Liver (tissue), 3 donors: Measurements from ENCODE around the gene STARD3.

ENCODE experiments used
- FOXA1 ChIP-seq: IDR thresholded peaks from 2 replicates; pipeline ENCODE4 v1.6.1; 2016; ENCODE audit warnings: antibody characterized with exemption
- GABPA ChIP-seq, 2 donors: IDR thresholded peaks in 1 of 2; conservative IDR thresholded peaks in 1 of 2; 2 replicates each; pipeline ENCODE4 v1.6.1; 2016; ENCODE audit warnings: antibody characterized with exemption in 2 of 2, mild to moderate bottlenecking in 1 of 2, moderate library complexity in 1 of 2
- HNF4A ChIP-seq, 2 donors: conservative IDR thresholded peaks; 2 replicates each; pipeline ENCODE4 v1.6.1; 2016; ENCODE audit warnings: antibody characterized with exemption in 2 of 2, mild to moderate bottlenecking in 2 of 2
- JUND ChIP-seq, 2 donors: IDR thresholded peaks; 2 replicates each; pipeline ENCODE4 v1.6.1; 2016; ENCODE audit warnings: antibody characterized with exemption in 2 of 2
- NR2F2 ChIP-seq: IDR thresholded peaks from 2 replicates; pipeline ENCODE4 v1.6.1; 2016; ENCODE audit warnings: antibody characterized with exemption
- RAD21 ChIP-seq, 2 donors: IDR thresholded peaks; 2 replicates each; pipeline ENCODE4 v1.6.1; 2016; ENCODE audit warnings: antibody characterized with exemption in 2 of 2, mild to moderate bottlenecking in 2 of 2
- TAF1 ChIP-seq: conservative IDR thresholded peaks from 2 replicates; pipeline ENCODE4 v1.6.1; 2016; ENCODE audit warnings: antibody characterized with exemption, mild to moderate bottlenecking
- YY1 ChIP-seq: IDR thresholded peaks from 2 replicates; pipeline ENCODE4 v1.6.1; 2016; ENCODE audit warnings: antibody characterized with exemption, mild to moderate bottlenecking
- ZBTB33 ChIP-seq: IDR thresholded peaks from 2 replicates; pipeline ENCODE4 v1.6.1; 2016; ENCODE audit warnings: antibody characterized with exemption
- TF ChIP-seq, protein P1 (sequence below): IDR thresholded peaks from 2 replicates; pipeline ENCODE4 v1.6.1; 2016; ENCODE audit warnings: antibody characterized with exemption
- TF ChIP-seq, protein P2 (sequence below): IDR thresholded peaks from 2 replicates; pipeline ENCODE4 v1.6.1; 2016; ENCODE audit warnings: antibody characterized with exemption
- TF ChIP-seq, protein P3 (sequence below): fragments of 150-350 bp; IDR thresholded peaks from 2 replicates; pipeline ENCODE4 v1.5.1; 2017; ENCODE audit warnings: improper control_type of control experiment, low read depth, low read length; ENCODE audit not compliant: missing input control
- TF ChIP-seq, protein P4 (sequence below): IDR thresholded peaks from 2 replicates; pipeline ENCODE4 v1.6.1; 2016; ENCODE audit warnings: antibody characterized with exemption, mild to moderate bottlenecking
- donor health status: healthy.
- donor health status: healthy.

DNA sequence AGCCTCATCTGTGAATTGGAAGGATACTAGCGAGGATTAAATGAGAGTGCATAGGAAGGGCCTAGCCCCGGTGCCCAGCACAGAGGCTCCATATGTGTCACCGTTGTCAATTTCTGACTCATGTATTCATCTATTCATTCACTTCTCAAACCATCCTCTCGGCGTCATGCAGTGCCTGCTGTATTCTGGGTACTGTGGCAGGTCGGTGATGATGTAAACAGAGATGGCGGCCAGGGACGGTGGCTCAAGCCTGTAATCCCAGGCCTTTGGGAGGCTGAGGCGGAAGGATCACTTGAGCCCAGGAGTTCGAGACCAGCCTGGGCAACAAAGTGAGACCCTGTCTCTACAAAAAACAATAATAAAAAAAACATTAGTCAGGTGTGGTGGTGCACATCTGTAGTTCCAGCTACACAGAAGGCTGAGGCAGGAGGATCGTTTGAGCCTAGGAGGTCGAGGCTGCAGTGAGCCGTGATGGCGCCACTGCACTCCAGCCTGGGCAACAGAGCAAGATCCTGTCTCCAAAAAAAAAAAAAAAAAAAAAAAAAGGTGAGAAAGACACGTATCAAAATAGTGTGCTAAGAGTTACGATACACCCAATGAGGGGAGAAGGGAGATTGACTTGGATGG lies 14.5 kb upstream of the STARD3 start:
- TF ChIP-seq HNF4A (conservative IDR thresholded peaks at IDR 0.05) (no peak), NR2F2 (no peak), YY1 (no peak), ZBTB33 (no peak), FOXA1 (no peak), JUND (IDR thresholded peaks at IDR 0.05) (no peak), RAD21 (IDR thresholded peaks at IDR 0.05) (no peak), TAF1 (no peak), GABPA (IDR thresholded peaks at IDR 0.05 in 1 of 2, conservative IDR thresholded peaks at IDR 0.05 in 1 of 2) (no peak)
- TF ChIP-seq, protein P1, sequence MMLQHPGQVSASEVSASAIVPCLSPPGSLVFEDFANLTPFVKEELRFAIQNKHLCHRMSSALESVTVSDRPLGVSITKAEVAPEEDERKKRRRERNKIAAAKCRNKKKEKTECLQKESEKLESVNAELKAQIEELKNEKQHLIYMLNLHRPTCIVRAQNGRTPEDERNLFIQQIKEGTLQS, result no peak
- TF ChIP-seq, protein P2, sequence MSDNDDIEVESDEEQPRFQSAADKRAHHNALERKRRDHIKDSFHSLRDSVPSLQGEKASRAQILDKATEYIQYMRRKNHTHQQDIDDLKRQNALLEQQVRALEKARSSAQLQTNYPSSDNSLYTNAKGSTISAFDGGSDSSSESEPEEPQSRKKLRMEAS, result no peak
- TF ChIP-seq, protein P3, sequence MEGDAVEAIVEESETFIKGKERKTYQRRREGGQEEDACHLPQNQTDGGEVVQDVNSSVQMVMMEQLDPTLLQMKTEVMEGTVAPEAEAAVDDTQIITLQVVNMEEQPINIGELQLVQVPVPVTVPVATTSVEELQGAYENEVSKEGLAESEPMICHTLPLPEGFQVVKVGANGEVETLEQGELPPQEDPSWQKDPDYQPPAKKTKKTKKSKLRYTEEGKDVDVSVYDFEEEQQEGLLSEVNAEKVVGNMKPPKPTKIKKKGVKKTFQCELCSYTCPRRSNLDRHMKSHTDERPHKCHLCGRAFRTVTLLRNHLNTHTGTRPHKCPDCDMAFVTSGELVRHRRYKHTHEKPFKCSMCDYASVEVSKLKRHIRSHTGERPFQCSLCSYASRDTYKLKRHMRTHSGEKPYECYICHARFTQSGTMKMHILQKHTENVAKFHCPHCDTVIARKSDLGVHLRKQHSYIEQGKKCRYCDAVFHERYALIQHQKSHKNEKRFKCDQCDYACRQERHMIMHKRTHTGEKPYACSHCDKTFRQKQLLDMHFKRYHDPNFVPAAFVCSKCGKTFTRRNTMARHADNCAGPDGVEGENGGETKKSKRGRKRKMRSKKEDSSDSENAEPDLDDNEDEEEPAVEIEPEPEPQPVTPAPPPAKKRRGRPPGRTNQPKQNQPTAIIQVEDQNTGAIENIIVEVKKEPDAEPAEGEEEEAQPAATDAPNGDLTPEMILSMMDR, result no peak
- TF ChIP-seq, protein P4, sequence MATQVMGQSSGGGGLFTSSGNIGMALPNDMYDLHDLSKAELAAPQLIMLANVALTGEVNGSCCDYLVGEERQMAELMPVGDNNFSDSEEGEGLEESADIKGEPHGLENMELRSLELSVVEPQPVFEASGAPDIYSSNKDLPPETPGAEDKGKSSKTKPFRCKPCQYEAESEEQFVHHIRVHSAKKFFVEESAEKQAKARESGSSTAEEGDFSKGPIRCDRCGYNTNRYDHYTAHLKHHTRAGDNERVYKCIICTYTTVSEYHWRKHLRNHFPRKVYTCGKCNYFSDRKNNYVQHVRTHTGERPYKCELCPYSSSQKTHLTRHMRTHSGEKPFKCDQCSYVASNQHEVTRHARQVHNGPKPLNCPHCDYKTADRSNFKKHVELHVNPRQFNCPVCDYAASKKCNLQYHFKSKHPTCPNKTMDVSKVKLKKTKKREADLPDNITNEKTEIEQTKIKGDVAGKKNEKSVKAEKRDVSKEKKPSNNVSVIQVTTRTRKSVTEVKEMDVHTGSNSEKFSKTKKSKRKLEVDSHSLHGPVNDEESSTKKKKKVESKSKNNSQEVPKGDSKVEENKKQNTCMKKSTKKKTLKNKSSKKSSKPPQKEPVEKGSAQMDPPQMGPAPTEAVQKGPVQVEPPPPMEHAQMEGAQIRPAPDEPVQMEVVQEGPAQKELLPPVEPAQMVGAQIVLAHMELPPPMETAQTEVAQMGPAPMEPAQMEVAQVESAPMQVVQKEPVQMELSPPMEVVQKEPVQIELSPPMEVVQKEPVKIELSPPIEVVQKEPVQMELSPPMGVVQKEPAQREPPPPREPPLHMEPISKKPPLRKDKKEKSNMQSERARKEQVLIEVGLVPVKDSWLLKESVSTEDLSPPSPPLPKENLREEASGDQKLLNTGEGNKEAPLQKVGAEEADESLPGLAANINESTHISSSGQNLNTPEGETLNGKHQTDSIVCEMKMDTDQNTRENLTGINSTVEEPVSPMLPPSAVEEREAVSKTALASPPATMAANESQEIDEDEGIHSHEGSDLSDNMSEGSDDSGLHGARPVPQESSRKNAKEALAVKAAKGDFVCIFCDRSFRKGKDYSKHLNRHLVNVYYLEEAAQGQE, result no peak
